Osteoblast (primary cell): Measurements from ENCODE around the gene ARFIP1. TPM values are rescaled to one million over a fixed set of nuclear protein-coding genes. Genes with fewer than 3 reads are reported as not detected.
"Not testable (repeated sequence)": the region's sequence is repeated elsewhere in the genome, so short reads cannot be mapped to it uniquely, and the experiment has no call there.

Experiments
- DNase-seq: peaks from one replicate; pipeline ENCODE4 v3.0.0; 2011; ENCODE audit warnings: low spot score, mixed read lengths; ENCODE audit not compliant: insufficient read length; ENCODE audit errors: missing footprints
- H2AFZ ChIP-seq: 2 replicates; pipeline ENCODE4 v1.6.0; 2011; ENCODE audit warnings: mild to moderate bottlenecking, low read length
- H3K27ac ChIP-seq: 2 replicates; pipeline ENCODE4 v1.5.1; 2011; ENCODE audit warnings: mild to moderate bottlenecking, low read depth, low read length, moderate library complexity
- H3K27me3 ChIP-seq: 2 replicates; pipeline ENCODE4 v1.6.0; 2012; ENCODE audit warnings: mild to moderate bottlenecking, control low read depth, inconsistent platforms, low read length, moderate library complexity; ENCODE audit not compliant: insufficient read depth
- H3K36me3 ChIP-seq: 2 replicates; pipeline ENCODE4 v1.5.1; 2011; ENCODE audit warnings: mild to moderate bottlenecking, low read length, control low read depth, moderate library complexity; ENCODE audit not compliant: insufficient read depth
- H3K4me1 ChIP-seq: 2 replicates; pipeline ENCODE4 v1.5.1; 2011; ENCODE audit warnings: mild to moderate bottlenecking, low read length, control low read depth, moderate library complexity; ENCODE audit not compliant: insufficient read depth
- H3K4me2 ChIP-seq: 2 replicates; pipeline ENCODE4 v1.6.0; 2011; ENCODE audit warnings: mild to moderate bottlenecking, low read length; ENCODE audit not compliant: insufficient read depth
- H3K4me3 ChIP-seq: fragments of 200-600 bp; sonication (generic); 3 replicates; pipeline ENCODE4 v1.5.1; 2012; ENCODE audit warnings: mild to moderate bottlenecking, low read length, inconsistent platforms; ENCODE audit not compliant: insufficient read depth
- H3K79me2 ChIP-seq: 2 replicates; pipeline ENCODE4 v1.6.0; 2012; ENCODE audit warnings: mild to moderate bottlenecking, low read length, control low read depth, inconsistent platforms; ENCODE audit not compliant: insufficient read depth
- H3K9me3 ChIP-seq: 2 replicates; pipeline ENCODE4 v1.5.1; 2011; ENCODE audit warnings: low read depth, low read length, control low read depth
- H4K20me1 ChIP-seq: 2 replicates; pipeline ENCODE4 v1.6.0; 2012; ENCODE audit warnings: mild to moderate bottlenecking, low read length, control low read depth; ENCODE audit not compliant: insufficient read depth
- total RNA-seq: library from RNA; depleted of rRNA; stranded (reverse); fragments of >200 nt; gene quantifications from 2 replicates; pipeline ENCODE4 v1.2.3, GENCODE V29; 2012
- TF ChIP-seq, protein P1 (sequence below): IDR thresholded peaks from 2 replicates; pipeline ENCODE4 v1.5.1; 2011; ENCODE audit warnings: mild to moderate bottlenecking, low read depth, low read length, moderate library complexity; ENCODE audit errors: extremely low read depth

The ARFIP1 gene
- total RNA-seq, 1 donor = 38.7 TPM

- TF ChIP-seq, protein P1, sequence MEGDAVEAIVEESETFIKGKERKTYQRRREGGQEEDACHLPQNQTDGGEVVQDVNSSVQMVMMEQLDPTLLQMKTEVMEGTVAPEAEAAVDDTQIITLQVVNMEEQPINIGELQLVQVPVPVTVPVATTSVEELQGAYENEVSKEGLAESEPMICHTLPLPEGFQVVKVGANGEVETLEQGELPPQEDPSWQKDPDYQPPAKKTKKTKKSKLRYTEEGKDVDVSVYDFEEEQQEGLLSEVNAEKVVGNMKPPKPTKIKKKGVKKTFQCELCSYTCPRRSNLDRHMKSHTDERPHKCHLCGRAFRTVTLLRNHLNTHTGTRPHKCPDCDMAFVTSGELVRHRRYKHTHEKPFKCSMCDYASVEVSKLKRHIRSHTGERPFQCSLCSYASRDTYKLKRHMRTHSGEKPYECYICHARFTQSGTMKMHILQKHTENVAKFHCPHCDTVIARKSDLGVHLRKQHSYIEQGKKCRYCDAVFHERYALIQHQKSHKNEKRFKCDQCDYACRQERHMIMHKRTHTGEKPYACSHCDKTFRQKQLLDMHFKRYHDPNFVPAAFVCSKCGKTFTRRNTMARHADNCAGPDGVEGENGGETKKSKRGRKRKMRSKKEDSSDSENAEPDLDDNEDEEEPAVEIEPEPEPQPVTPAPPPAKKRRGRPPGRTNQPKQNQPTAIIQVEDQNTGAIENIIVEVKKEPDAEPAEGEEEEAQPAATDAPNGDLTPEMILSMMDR = no peak
- Histone ChIP-seq H3K4me1 (no peaks in the 10 kb centered on the region), H3K4me2 (no peak overlapping the region), H3K36me3 (no peaks in the 10 kb centered on the region), H3K9me3 (no peaks in the 10 kb centered on the region), H3K27ac (no peak overlapping the region), H2AFZ (no peak overlapping the region), H3K27me3 (no peaks in the 10 kb centered on the region), H3K79me2 (no peaks in the 10 kb centered on the region), H4K20me1 (no peaks in the 10 kb centered on the region), H3K4me3 (no peak overlapping the region)
- DNase-seq = no peak
Observed at GRCh38 chr4:152825336-152825735, 45.6 kb downstream of the ARFIP1 start.

DNA sequence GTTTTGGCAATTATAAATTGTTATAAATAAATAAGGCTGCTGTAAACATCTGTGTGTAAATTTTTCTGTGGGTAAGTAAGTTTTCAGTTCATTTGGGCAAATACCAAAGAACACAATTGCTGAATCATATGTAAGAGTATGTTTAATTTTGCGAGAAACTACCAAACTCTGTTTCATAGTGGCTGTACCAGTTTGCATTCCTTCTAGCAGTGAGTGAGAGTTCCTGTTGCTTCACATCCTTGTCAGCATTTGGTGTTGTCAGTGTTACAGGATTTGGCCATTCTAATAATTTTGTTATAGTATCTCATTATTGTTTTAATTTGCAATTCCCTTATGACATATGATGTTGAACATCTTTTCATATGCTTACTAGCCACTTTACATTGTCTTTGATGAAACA, 48.4 kb downstream of the ARFIP1 start:
- Histone ChIP-seq H4K20me1 (no peaks in the 10 kb centered on the region), H3K9me3 (no peaks in the 10 kb centered on the region), H3K27me3 (no peaks in the 10 kb centered on the region), H3K27ac (no peak overlapping the region), H3K4me3 (no peak overlapping the region), H3K36me3 (no peaks in the 10 kb centered on the region), H3K79me2 (no peaks in the 10 kb centered on the region), H3K4me1 (no peaks in the 10 kb centered on the region), H3K4me2 (no peak overlapping the region), H2AFZ (no peak overlapping the region)
- no peak for DNase-seq
- TF ChIP-seq, protein P1 = no peak

- H3K4me2 ChIP-seq = no peak overlapping the region
- no peak overlapping the region for H3K4me3 ChIP-seq
- no peaks in the 10 kb centered on the region for H3K79me2 ChIP-seq
- H2AFZ ChIP-seq = no peak overlapping the region
- peaks cover 5% of the 10 kb centered on the region for H3K36me3 ChIP-seq
- TF ChIP-seq, protein P1 = no peak
- no peak overlapping the region for H3K27ac ChIP-seq
- H4K20me1 ChIP-seq = no peaks in the 10 kb centered on the region
- no peak for DNase-seq
- H3K4me1 ChIP-seq = no peaks in the 10 kb centered on the region
- H3K9me3 ChIP-seq = no peaks in the 10 kb centered on the region
- H3K27me3 ChIP-seq = no peaks in the 10 kb centered on the region
Observed at GRCh38 chr4:152831416-152831815, 51.7 kb downstream of the ARFIP1 start.

DNA sequence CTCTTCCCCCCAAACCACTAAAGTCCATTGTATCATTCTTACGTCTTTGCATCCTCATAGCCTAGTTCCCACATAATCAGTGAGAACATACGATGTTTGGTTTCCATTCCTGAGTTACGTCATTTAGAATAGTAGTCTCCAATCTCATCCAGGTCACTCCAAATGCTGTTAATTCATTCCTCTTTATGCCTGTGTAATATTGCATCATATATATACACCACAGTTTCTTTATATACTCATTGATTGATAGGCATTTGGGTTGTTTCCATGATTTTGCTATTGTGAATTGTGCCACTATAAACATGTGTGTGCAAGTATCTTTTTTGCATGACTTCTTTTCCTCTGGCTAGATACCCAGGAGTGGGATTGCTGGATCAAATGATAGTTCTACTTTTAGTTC, 57.2 kb downstream of the ARFIP1 start:
- H3K79me2 ChIP-seq = peaks cover 4% of the 10 kb centered on the region
- H3K36me3 ChIP-seq = peaks cover 5% of the 10 kb centered on the region
- DNase-seq = no peak
- H3K27me3 ChIP-seq = no peaks in the 10 kb centered on the region
- no peaks in the 10 kb centered on the region for H3K9me3 ChIP-seq
- no peak overlapping the region for H3K4me2 ChIP-seq
- no peaks in the 10 kb centered on the region for H3K4me1 ChIP-seq
- H4K20me1 ChIP-seq = no peaks in the 10 kb centered on the region
- no peak overlapping the region for H2AFZ ChIP-seq
- TF ChIP-seq, protein P1 = no peak
- no peak overlapping the region for H3K27ac ChIP-seq
- no peak overlapping the region for H3K4me3 ChIP-seq

DNA sequence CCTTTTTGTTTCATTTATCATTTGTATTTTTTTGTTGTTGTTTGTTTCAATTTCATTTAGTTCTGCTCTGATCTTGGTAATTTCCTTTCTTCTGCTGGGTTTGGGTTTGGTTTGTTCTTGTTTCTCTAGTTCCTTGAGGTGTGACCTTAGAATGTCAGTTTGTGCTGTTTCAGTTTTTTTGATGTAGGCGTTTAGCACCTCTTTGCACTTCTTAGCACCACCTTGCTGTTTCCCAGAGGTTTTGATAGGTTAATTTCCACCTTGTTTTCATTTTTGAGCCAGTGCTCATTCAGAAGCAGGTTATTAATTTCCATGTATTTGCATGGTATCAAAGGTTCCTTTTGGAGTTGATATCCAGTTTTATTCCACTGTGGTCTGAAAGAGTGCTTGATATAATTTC, 60.0 kb downstream of the ARFIP1 start:
- H3K9me3 ChIP-seq, H4K20me1 ChIP-seq, DNase-seq, H2AFZ ChIP-seq, H3K4me1 ChIP-seq, H3K27ac ChIP-seq, H3K36me3 ChIP-seq, H3K4me2 ChIP-seq, H3K4me3 ChIP-seq, H3K79me2 ChIP-seq, H3K27me3 ChIP-seq: not testable (repeated sequence)
